ENCODE results near the gene CDC42EP3. TPM values are rescaled to one million over a fixed set of nuclear protein-coding genes. Genes with fewer than 3 reads are reported as not detected.

CDC42EP3 gene
- total RNA-seq, 1 experiment from 2014 or later = 29.4 TPM

DNA sequence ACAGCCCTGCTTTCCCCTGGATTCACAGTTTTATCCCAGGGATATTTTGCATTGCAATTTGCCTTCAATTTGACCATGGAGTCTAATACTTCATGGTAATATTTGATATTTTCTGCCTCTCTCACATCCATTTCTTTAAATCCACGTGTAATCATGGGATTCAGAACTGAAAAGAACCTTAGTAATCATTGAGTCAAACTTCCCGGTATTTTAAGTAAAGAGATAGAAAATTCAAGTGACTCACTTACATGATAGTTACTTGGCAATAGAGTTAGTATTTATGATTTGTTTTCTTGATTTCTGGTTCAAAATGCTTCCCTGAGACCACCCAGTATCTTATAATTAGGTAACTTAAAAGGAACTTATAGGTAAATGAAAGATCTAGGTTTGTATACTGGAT lies 33.7 kb upstream of the CDC42EP3 start:
- no TSS peak for BruUV-seq (replicated peaks)
- Mint-ChIP-seq H3K9me3 (ENCODE audit: low read depth, unreplicated experiment) (no peaks in the 10 kb centered on the region), H3K4me3 (ENCODE audit: low read depth, unreplicated experiment) (no peak overlapping the region), H3K27ac (ENCODE audit: unreplicated experiment) (no peak overlapping the region), H3K27me3 (ENCODE audit: unreplicated experiment) (no peaks in the 10 kb centered on the region), H3K36me3 (ENCODE audit: insufficient read depth, unreplicated experiment) (no peaks in the 10 kb centered on the region), H3K4me1 (ENCODE audit: low read depth, unreplicated experiment) (no peaks in the 10 kb centered on the region)
- CTCF ChIA-PET = no interaction called here
- intact Hi-C loops (cut with micrococcal nuclease; ENCODE audit: unreplicated experiment) = no loop called here
- TF ChIP-seq, protein P1, sequence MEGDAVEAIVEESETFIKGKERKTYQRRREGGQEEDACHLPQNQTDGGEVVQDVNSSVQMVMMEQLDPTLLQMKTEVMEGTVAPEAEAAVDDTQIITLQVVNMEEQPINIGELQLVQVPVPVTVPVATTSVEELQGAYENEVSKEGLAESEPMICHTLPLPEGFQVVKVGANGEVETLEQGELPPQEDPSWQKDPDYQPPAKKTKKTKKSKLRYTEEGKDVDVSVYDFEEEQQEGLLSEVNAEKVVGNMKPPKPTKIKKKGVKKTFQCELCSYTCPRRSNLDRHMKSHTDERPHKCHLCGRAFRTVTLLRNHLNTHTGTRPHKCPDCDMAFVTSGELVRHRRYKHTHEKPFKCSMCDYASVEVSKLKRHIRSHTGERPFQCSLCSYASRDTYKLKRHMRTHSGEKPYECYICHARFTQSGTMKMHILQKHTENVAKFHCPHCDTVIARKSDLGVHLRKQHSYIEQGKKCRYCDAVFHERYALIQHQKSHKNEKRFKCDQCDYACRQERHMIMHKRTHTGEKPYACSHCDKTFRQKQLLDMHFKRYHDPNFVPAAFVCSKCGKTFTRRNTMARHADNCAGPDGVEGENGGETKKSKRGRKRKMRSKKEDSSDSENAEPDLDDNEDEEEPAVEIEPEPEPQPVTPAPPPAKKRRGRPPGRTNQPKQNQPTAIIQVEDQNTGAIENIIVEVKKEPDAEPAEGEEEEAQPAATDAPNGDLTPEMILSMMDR (IDR thresholded peaks at IDR 0.05; ENCODE audit: unreplicated experiment) = no peak
- DNase-seq = no peak

DNA sequence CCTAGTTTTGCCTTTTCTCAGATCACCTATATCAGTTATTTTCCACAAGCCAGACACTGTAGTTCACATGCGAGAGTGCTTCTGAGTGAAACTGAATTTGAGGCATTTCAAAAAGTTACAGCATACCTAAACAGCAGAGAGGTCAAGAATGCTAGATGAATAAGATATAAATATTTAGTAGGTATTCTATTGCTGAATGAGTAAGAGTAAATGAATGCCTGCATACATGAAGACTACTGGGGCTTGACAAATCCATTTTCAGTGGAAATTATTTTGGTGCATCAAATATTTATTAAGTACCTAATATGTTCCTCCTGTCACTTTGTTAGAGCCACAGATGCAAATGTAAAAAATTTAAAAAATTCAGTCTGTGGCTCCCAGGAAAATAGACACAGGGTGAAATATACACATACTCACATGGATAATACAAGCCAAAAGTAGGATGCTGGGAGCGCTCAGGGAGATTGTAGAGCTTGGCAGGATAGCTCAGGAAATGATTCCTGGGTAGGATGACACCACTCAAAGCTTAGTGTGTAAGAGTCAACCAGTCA lies 27.6 kb upstream of the CDC42EP3 start:
- Mint-ChIP-seq H3K4me3 (ENCODE audit: low read depth, unreplicated experiment) (no peak overlapping the region), H3K27ac (ENCODE audit: unreplicated experiment) (no peak overlapping the region), H3K27me3 (ENCODE audit: unreplicated experiment) (no peaks in the 10 kb centered on the region), H3K9me3 (ENCODE audit: low read depth, unreplicated experiment) (peaks cover 5% of the 10 kb centered on the region), H3K36me3 (ENCODE audit: insufficient read depth, unreplicated experiment) (no peaks in the 10 kb centered on the region), H3K4me1 (ENCODE audit: low read depth, unreplicated experiment) (peaks cover 14% of the 10 kb centered on the region)
- CTCF ChIA-PET = no interaction called here
- no TSS peak for BruUV-seq (replicated peaks)
- intact Hi-C loops (cut with micrococcal nuclease; ENCODE audit: unreplicated experiment) = no loop called here
- TF ChIP-seq, protein P1 (IDR thresholded peaks at IDR 0.05; ENCODE audit: unreplicated experiment) = no peak
- no peak for DNase-seq

DNA sequence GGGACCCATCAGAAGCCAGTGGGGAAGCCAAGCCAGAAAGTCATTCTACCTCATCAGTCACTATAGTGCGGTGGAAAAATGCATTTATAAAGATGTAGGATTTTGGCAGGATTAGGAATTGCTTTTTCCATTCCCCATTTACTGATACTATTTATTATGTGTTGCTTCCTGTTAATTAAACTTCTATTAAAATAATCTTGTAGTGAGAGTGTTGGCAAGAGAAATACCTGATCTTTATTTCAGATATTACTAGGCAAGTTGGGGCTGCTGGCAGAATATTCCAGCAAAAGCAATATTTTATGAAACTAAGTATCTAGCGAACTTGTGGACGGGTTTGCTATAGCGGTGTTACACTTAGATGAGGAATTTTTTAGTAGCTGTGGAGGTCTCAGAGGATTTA lies 23.9 kb upstream of the CDC42EP3 start:
- no TSS peak for BruUV-seq (replicated peaks)
- H3K4me1 Mint-ChIP-seq (ENCODE audit: low read depth, unreplicated experiment) = peaks cover 14% of the 10 kb centered on the region
- CTCF ChIA-PET = no interaction called here

DNA sequence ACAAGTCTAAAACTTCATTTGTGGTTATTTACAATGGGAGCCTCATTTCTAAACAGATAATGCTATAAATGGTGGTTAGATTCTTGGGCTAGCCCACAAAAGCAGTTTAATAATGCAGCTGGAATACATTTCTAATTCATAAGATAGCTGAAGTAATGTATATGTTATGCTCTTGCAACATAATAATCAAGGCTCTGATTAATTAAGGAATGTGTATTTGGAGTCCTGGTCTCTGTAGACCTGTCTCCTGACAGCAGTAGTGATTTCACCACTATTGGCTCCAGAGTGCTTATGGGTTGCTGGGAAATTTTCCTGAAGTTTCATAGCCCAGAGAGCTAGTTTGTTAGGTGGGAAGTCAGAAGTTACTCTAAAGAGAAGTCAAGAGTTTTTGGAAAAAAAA lies 21.3 kb upstream of the CDC42EP3 start:
- Mint-ChIP-seq H3K36me3 (ENCODE audit: insufficient read depth, unreplicated experiment) (no peaks in the 10 kb centered on the region), H3K4me3 (ENCODE audit: low read depth, unreplicated experiment) (no peak overlapping the region), H3K9me3 (ENCODE audit: low read depth, unreplicated experiment) (no peaks in the 10 kb centered on the region), H3K27ac (ENCODE audit: unreplicated experiment) (no peak overlapping the region), H3K4me1 (ENCODE audit: low read depth, unreplicated experiment) (peaks cover 25% of the 10 kb centered on the region), H3K27me3 (ENCODE audit: unreplicated experiment) (no peaks in the 10 kb centered on the region)
- no peak for DNase-seq
- BruUV-seq (replicated peaks) = no TSS peak
- CTCF ChIA-PET = no interaction called here
- TF ChIP-seq, protein P1 (IDR thresholded peaks at IDR 0.05; ENCODE audit: unreplicated experiment) = no peak
- intact Hi-C loops (cut with micrococcal nuclease; ENCODE audit: unreplicated experiment) = no loop called here

More for the DNA sequence above, 23.9 kb upstream of the CDC42EP3 start:
- H3K4me3 Mint-ChIP-seq (ENCODE audit: low read depth, unreplicated experiment) = no peak overlapping the region
- no peaks in the 10 kb centered on the region for H3K27me3 Mint-ChIP-seq (ENCODE audit: unreplicated experiment)
- no peaks in the 10 kb centered on the region for H3K36me3 Mint-ChIP-seq (ENCODE audit: insufficient read depth, unreplicated experiment)
- no peak for DNase-seq
- H3K27ac Mint-ChIP-seq (ENCODE audit: unreplicated experiment) = no peak overlapping the region
- intact Hi-C loops (cut with micrococcal nuclease; ENCODE audit: unreplicated experiment) = no loop called here
- TF ChIP-seq, protein P1 (IDR thresholded peaks at IDR 0.05; ENCODE audit: unreplicated experiment) = no peak
- peaks cover 5% of the 10 kb centered on the region for H3K9me3 Mint-ChIP-seq (ENCODE audit: low read depth, unreplicated experiment)

Measured in Calu3 (cell line).